Right lobe of liver (tissue), 4 donors: ENCODE data around the gene GPAT3.

Experiments
- POLR2A ChIP-seq: fragments of 450-650 bp; IDR thresholded peaks from one replicate; pipeline ENCODE4 v1.6.1; 2017; ENCODE audit warnings: antibody characterized with exemption, mild to moderate bottlenecking
- TF ChIP-seq, protein P1 (sequence below), 4 donors: fragments of 200-600 bp in 3 of 4; fragments of 450-650 bp in 1 of 4; IDR thresholded peaks; one replicate each; pipeline versions ENCODE4 v1.5.1 to v1.8.0; 2016 to 2022; ENCODE audit warnings: antibody characterized with exemption in 4 of 4, mild to moderate bottlenecking in 2 of 4
- donor health status: DM: no; HTN: no; CAD: no.
- donor health status: DM: no; HTN: no; CAD: no.
- donor health status: DM: no; HTN: yes; CAD: no.

DNA sequence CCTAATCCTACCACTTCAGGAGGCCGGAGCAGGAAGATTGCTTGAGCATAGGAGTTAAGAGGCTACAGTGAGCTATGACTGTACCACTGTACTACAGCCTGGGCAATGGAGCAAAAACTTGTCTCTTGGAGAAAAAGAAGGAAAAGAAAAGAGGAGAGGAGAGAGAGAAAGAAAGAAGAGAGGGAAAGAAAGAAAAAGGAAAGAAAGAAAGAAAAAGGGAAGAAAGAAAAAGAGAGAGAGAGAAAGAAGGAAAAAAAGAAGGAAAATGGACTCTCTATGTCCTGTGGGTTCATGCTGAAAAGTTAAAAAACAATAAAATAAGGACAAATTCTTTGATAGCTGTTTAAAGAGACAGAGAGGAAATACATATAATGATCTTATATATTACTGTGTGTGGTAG lies 37.7 kb upstream of the GPAT3 start:
- no peak for TF ChIP-seq POLR2A
- TF ChIP-seq, protein P1, sequence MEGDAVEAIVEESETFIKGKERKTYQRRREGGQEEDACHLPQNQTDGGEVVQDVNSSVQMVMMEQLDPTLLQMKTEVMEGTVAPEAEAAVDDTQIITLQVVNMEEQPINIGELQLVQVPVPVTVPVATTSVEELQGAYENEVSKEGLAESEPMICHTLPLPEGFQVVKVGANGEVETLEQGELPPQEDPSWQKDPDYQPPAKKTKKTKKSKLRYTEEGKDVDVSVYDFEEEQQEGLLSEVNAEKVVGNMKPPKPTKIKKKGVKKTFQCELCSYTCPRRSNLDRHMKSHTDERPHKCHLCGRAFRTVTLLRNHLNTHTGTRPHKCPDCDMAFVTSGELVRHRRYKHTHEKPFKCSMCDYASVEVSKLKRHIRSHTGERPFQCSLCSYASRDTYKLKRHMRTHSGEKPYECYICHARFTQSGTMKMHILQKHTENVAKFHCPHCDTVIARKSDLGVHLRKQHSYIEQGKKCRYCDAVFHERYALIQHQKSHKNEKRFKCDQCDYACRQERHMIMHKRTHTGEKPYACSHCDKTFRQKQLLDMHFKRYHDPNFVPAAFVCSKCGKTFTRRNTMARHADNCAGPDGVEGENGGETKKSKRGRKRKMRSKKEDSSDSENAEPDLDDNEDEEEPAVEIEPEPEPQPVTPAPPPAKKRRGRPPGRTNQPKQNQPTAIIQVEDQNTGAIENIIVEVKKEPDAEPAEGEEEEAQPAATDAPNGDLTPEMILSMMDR (IDR thresholded peaks at IDR 0.05), result no peak
